NCI-H1930 (cell line): Measurements from ENCODE around the gene TEX9.

Experiments used
- DNase-seq, 2 experiments: peaks; one replicate each; lab custom pipeline; 2025; lab: John Stamatoyannopoulos, UW

TEX9 gene

GRCh38 chr15:56445746-56446145 lies 80.5 kb downstream of the TEX9 start:
- DNase-seq = no peak

- DNase-seq = no peak
These were observed 89.6 kb downstream of the TEX9 start for GRCh38 chr15:56454836-56455235.

- DNase-seq = no peak
These were observed 91.0 kb downstream of the TEX9 start for GRCh38 chr15:56456229-56456628.

GRCh38 chr15:56459096-56459495 lies 93.9 kb downstream of the TEX9 start:
- DNase-seq = no peak

GRCh38 chr15:56460071-56460470 lies 94.8 kb downstream of the TEX9 start:
- DNase-seq = no peak

GRCh38 chr15:56460947-56461346 lies 95.7 kb downstream of the TEX9 start:
- DNase-seq = no peak

- DNase-seq = peak; percentile 80 to 86
These were observed 99.8 kb downstream of the TEX9 start, which contains the start of gene MNS1 for GRCh38 chr15:56464893-56465520. Gene MNS1, minus strand, starts transcription at chr15:56465137. Its CDS starts 165 bp downstream, at chr15:56464972.

- DNase-seq = no peak
These were observed 102.4 kb downstream of the TEX9 start for GRCh38 chr15:56467616-56468015.

- DNase-seq = no peak
These were observed 103.2 kb downstream of the TEX9 start for GRCh38 chr15:56468401-56468800.

GRCh38 chr15:56469483-56469882 lies 104.3 kb downstream of the TEX9 start:
- DNase-seq = no peak

GRCh38 chr15:56471440-56472069 lies 106.3 kb downstream of the TEX9 start:
- DNase-seq = no peak

- DNase-seq = no peak
These were observed 107.1 kb downstream of the TEX9 start for GRCh38 chr15:56472278-56472677.

GRCh38 chr15:56473017-56473416 lies 107.8 kb downstream of the TEX9 start:
- DNase-seq = no peak

GRCh38 chr15:56475351-56475750 lies 110.1 kb downstream of the TEX9 start:
- no peak for DNase-seq
